HEK293T (cell line): ENCODE data around the gene ITGB2.

Experiments used
- CTCF ChIA-PET: fragments of 350-600 bp; formaldehyde crosslinking; extraction: SDS; loops from one replicate; lab custom pipeline; 2021; ENCODE audit warnings: antibody characterized with exemption, inconsistent platforms; lab: Yijun Ruan, JAX
- POLR2A ChIA-PET: fragments of 350-600 bp; formaldehyde crosslinking; extraction: SDS; loops from one replicate; lab custom pipeline; 2020; ENCODE audit warnings: antibody characterized with exemption, inconsistent platforms; lab: Yijun Ruan, JAX
- DNase-seq: peaks from one replicate; pipeline ENCODE4 v3.0.0; 2012; ENCODE audit warnings: mixed read lengths; ENCODE audit errors: extremely low spot score
- ARNT ChIP-seq: fragments of 450-650 bp; IDR thresholded peaks from 2 replicates; pipeline ENCODE4 v1.6.1; 2017; ENCODE audit warnings: mild to moderate bottlenecking
- BHLHE40 ChIP-seq: fragments of 450-650 bp; IDR thresholded peaks from 2 replicates; pipeline ENCODE4 v1.6.1; 2016; ENCODE audit warnings: mild to moderate bottlenecking, moderate library complexity, borderline replicate concordance
- CTBP1 ChIP-seq: fragments of 450-650 bp; IDR thresholded peaks from 2 replicates; pipeline ENCODE4 v1.6.1; 2016; ENCODE audit warnings: borderline replicate concordance
- ELF4 ChIP-seq: fragments of 450-650 bp; IDR thresholded peaks from 2 replicates; pipeline ENCODE4 v1.6.1; 2017; ENCODE audit warnings: antibody characterized with exemption
- FOXA1 ChIP-seq: fragments of 450-650 bp; IDR thresholded peaks from 2 replicates; pipeline ENCODE4 v1.6.1; 2016; ENCODE audit warnings: mild to moderate bottlenecking
- FOXK2 ChIP-seq: fragments of 450-650 bp; IDR thresholded peaks from 2 replicates; pipeline ENCODE4 v1.6.1; 2016; ENCODE audit warnings: mild to moderate bottlenecking
- FOXM1 ChIP-seq: fragments of 450-650 bp; IDR thresholded peaks from 2 replicates; pipeline ENCODE4 v1.6.1; 2017; ENCODE audit warnings: mild to moderate bottlenecking, borderline replicate concordance
- HDGF ChIP-seq: fragments of 450-650 bp; IDR thresholded peaks from 2 replicates; pipeline ENCODE4 v1.6.1; 2017; ENCODE audit warnings: antibody characterized with exemption, borderline replicate concordance
- L3MBTL2 ChIP-seq: fragments of 450-650 bp; conservative IDR thresholded peaks from 2 replicates; pipeline ENCODE4 v1.6.1; 2016; ENCODE audit warnings: mild to moderate bottlenecking
- LEF1 ChIP-seq: fragments of 450-650 bp; IDR thresholded peaks from 2 replicates; pipeline ENCODE4 v1.6.1; 2017; ENCODE audit warnings: mild to moderate bottlenecking, borderline replicate concordance
- NFRKB ChIP-seq: fragments of 450-650 bp; IDR thresholded peaks from 2 replicates; pipeline ENCODE4 v1.6.1; 2016; ENCODE audit warnings: mild to moderate bottlenecking, moderate library complexity
- PKNOX1 ChIP-seq: fragments of 450-650 bp; IDR thresholded peaks from 2 replicates; pipeline ENCODE4 v1.6.1; 2016
- SP1 ChIP-seq: fragments of 450-650 bp; IDR thresholded peaks from 2 replicates; pipeline ENCODE4 v1.6.1; 2017
- SUZ12 ChIP-seq: fragments of 450-650 bp; IDR thresholded peaks from 2 replicates; pipeline ENCODE4 v1.6.1; 2016; ENCODE audit warnings: mild to moderate bottlenecking
- TARDBP ChIP-seq: fragments of 450-650 bp; IDR thresholded peaks from 2 replicates; pipeline ENCODE4 v1.6.1; 2016
- ZNF384 ChIP-seq: fragments of 450-650 bp; IDR thresholded peaks from 2 replicates; pipeline ENCODE4 v1.6.1; 2016

Gene ITGB2

DNA sequence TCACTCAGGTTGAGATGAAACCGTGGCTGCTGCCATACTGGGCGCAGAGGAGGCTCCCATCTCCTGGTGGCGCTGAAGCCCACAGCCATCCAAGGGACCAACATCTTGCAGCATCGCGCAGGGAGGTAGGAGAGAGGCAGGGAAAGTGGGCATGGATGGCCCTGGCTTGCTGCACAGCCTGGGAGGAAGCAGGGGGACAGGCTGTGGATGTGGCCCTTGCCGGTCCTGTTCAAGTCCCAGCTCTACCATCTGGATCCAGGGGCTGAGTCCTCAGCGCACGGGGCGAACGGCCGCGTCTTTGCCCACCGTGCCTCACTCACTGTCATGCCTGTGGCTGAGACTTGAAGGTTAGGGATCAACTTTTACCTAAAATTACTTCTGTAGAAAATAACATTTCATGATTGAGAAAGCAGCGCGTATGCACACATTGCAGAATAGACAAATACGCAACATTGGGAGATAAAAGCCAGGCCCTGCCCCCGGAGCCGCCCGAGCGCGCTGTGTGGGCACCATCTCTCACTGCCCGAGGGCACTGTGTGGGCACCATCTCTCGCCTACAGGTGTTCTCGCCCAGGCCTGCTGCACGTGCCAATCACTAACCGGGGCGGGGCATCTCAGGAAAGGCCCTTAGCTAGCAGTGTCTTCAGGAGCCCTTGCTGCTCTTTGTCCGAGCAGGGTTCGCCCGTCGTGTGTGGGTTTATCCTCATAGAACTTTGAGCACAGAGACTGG is 30.7 kb upstream of the ITGB2 start:
- no peak for DNase-seq
- POLR2A ChIA-PET = no interaction called here
- TF ChIP-seq ARNT (no peak), FOXA1 (no peak), BHLHE40 (no peak), FOXK2 (no peak), PKNOX1 (no peak), TARDBP (no peak), SP1 (no peak), FOXM1 (no peak), ZNF384 (no peak), ELF4 (no peak)
- CTCF ChIA-PET = no interaction called here

DNA sequence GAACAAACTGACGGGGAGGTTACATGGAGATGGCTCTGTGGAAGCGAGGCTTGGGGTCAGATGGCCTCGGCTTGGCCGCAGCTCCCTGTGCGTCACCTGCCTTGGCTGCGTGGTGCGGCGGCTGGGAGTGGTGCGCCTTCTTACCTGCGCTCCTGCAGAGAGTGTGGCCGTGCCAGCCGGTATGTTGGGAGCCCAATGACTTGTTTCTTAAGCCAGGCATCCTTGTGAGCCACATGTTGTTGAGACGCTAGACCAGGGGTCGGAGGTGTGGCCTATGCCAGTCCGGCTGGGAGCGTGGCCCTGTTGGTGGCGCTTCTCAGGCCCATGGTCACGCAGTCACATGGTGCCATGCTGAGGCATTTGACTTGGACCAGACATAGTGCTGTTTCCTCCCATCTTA is 29.7 kb upstream of the ITGB2 start:
- ChIA-PET CTCF (interaction anchor here (1.0 to 3.7 kb wide), 6 partner anchors 11 to 190 kb away, joined by 3 to 38 read pairs (median 6); no protein-coding TSS in a partner anchor), POLR2A (interaction anchor here (2.8 kb wide), 1 partner anchor 11 kb away, joined by 12 read pairs; the partner anchor contains the start of gene SLX9)
- no peak for TF ChIP-seq CTBP1
- no peak for TF ChIP-seq PKNOX1
- TF ChIP-seq LEF1 = no peak
- TF ChIP-seq FOXM1 = no peak
- TF ChIP-seq FOXK2 = no peak
- DNase-seq = no peak

DNA sequence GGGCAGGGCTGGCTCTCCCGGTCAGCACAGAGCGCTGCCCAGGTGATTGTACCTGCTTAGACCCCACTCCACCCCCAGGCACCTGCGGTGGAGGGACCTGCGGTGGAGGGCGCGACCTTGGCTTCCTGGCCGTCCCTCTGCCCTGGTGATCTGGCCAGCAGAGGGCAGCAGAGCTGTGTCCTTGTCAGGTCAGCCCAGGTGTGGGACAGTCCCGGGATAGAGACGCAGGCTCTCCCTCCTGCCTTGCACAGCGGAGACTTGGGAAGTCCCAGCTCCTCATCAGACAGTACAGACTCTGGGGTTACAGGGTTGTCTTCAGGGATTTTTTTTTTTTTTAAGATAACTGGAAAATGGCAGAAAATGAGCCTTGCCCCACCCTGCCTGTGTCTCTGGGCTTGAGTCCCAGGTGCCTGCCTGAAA is 29.1 kb upstream of the ITGB2 start:
- CTCF ChIA-PET = interaction anchor here (0.6 to 3.7 kb wide), 7 partner anchors 12 to 191 kb away, joined by 3 to 38 read pairs (median 5); no protein-coding TSS in a partner anchor
- POLR2A ChIA-PET = interaction anchor here (2.8 kb wide), 1 partner anchor 10 kb away, joined by 12 read pairs; the partner anchor contains the start of gene SLX9
- TF ChIP-seq BHLHE40 (no peak), ELF4 (no peak), TARDBP (no peak)
- peak; percentile 86 for DNase-seq

DNA sequence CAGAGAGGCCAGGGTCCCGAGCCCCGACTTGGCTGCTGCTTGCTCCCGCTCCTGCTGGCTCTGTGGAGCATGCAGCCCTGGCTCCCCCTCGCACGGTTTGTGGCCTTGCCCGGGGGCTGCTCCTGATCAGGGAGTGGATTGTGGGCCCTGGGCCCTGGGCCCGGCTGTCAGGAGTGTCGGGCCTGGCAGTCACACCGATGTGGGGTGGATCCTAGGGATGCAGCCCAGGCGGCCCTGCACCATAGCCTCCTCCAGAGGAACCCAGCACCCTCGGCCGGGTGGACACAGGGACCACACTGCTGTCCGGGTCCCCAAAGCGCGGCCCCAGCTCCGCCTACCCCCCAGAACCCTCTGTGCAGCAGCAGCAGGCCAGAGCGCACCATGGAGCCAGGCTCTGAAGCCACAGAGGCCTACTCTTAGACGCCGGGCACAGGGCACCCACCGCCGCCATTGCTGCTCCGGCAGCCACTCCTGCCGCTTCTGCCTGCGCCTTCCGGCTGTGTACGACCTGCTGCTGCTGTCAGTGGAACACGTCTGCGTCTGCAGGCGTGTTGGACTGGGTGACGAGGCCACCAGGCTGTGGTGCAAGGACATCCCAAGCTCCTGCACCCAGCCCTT is 28.6 kb upstream of the ITGB2 start:
- POLR2A ChIA-PET = interaction anchor here (2.8 kb wide), 1 partner anchor 10 kb away, joined by 12 read pairs; the partner anchor contains the start of gene SLX9
- no peak for DNase-seq
- no peak for TF ChIP-seq FOXA1
- TF ChIP-seq ZNF384 = no peak
- no peak for TF ChIP-seq LEF1
- TF ChIP-seq CTBP1 = no peak
- no peak for TF ChIP-seq ELF4
- no peak for TF ChIP-seq SP1
- TF ChIP-seq FOXK2 = no peak
- TF ChIP-seq L3MBTL2 = no peak
- no peak for TF ChIP-seq HDGF
- CTCF ChIA-PET = interaction anchor here (0.6 to 3.7 kb wide), 7 partner anchors 12 to 191 kb away, joined by 3 to 38 read pairs (median 5); no protein-coding TSS in a partner anchor

DNA sequence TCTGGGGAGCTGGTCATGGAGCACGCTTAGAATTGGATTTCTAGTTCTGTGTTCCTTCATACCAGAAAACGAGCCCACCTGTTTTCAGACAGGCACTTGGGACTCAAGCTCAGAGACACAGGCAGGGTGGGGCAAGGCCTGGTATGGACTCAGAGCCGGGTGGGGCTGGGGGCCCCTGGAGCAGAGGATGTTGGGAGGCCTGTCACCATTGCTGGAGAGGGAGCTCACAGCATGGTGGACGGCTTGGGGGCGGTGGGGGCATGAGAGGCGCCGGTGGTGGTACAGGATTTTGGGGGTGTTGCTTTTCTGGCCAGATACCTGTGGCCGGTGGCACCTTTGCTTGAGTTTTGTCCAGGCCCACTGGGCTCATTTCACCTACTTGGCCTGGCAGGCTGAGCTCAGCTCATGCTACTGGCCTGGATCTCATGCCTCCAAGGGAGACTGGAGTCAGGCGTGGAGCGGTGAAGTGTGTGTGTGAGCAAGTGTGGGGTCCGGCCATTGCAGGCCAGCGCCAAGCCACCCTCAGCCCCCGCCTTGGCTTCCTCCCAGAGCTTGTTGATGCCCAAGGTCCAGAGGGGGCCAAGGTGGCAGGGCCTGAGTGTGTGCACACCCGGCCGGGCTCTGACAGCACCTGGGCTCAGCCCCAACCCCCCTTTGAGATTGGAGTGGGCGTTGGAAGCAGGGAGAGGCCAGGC is 27.9 kb upstream of the ITGB2 start:
- ChIA-PET CTCF (interaction anchor here (0.7 to 3.7 kb wide), 3 partner anchors 180 to 189 kb away, joined by 3 to 38 read pairs (median 11); no protein-coding TSS in a partner anchor), POLR2A (interaction anchor here (0.9 to 2.8 kb wide), 2 partner anchors 9 to 148 kb away, joined by 3 to 12 read pairs; partner anchors contain the start of gene SLX9)
- no peak for DNase-seq
- no peak for TF ChIP-seq FOXA1
- no peak for TF ChIP-seq CTBP1
- TF ChIP-seq FOXK2 = no peak
- TF ChIP-seq NFRKB = no peak

DNA sequence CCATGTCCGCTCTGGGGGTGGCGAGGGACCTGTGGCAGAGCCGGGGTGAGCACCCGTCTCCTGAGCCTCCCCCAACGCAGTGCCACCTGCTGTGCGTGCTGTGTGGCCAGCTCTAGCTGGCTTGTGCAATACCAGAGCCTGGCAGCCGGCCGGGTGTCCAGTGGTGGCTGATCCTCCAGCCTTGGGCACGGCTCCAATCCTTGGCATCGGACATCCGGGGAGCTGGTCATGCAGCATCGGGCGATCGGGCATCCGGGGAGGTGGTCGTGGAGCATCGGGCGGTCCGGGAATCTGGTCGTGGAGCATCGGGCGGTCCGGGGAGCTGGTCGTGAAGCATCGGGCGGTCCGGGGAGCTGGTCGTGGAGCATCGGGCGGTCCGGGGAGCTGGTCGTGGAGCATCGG is 27.2 kb upstream of the ITGB2 start:
- CTCF ChIA-PET = interaction anchor here (0.7 to 3.7 kb wide), 2 partner anchors 182 to 190 kb away, joined by 3 to 38 read pairs; no protein-coding TSS in a partner anchor
- POLR2A ChIA-PET = interaction anchor here (0.9 to 2.8 kb wide), 3 partner anchors 8 to 148 kb away, joined by 3 to 12 read pairs (median 3); partner anchors contain the start of gene SLX9
- TF ChIP-seq SP1 (no peak), NFRKB (no peak), FOXM1 (no peak), HDGF (no peak), LEF1 (no peak), SUZ12 (no peak), PKNOX1 (no peak), FOXA1 (no peak), TARDBP (no peak), BHLHE40 (no peak), FOXK2 (no peak), ZNF384 (no peak)
- no peak for DNase-seq
